ENCODE measurements around the gene TRIM14.
"Not testable (repeated sequence)": the region's sequence is repeated elsewhere in the genome, so short reads cannot be mapped to it uniquely, and the experiment has no call there.

The TRIM14 gene

DNA sequence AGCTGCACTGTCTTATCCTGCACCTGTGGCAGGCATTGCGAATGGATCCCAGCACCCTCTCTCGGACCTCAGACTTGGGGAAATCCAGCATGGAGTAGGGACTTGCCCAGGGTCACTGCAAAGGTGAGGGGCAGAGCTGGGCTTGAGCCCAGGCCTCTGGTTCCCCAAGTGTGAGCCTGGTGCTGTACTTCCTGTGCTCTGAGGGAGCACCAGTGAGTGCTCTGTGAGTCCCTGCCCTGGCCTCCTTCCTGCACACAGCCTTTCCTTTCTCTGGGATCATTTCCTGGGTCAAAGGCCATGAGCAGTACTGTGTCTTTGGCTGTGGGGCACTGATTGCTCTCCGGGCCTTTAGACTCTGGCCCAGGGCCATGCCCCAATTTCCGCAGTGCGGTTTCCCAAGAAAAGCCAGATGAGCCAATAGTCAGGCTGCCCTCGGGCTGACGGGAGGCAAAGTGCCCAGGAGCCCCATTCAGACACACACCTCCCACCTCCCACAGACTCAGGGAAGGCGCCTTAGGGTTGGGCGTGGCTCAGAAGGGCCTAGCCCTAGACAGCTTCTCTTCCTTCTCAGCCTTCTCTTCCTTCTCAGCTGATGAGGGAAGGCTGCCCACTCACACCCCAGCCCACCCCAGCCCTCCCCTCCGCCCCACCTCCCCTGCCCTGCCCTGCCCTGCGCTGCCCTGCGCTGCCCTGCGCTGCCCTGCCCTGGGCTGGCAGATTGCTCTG lies 23.3 kb upstream of the TRIM14 start:
- no peak for DNase-seq

DNA sequence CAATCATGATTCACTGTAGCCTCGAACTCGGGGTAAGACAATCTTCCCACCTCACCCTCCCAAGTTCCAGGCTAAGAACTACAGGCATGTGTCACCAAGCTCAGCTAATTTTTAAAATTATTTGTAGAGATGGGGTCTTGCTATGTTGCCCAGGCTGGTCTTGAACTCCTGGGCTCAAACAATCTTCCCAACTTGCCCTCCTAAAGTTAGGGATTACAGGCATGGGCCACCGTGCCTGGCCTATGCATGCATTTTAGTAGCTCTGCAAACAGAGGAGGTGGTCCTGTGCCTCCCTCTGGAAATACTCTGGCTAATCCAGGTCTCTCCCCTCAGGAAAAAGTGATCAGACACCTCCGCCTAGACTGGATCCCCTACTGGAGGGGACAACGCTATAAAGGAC lies 21.5 kb upstream of the TRIM14 start:
- DNase-seq: no peak

DNA sequence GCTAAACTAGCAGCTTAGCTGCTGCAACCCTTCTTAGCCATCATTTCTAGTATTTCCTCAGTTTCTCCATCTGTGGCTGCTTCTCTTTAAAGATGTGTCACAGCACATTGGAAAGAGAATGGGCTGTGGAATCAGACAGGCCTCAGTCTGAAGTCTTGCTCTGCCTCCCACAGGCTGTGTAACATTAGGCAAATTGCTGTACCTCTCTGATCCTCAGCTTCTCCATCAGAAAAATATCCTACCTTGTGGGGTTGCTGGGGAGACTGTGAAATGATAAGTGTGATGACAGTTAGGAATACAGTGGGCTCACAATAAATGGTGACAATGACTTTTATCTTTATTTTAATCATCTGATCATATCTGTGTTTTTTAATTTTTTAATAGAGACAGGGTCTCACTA lies 17.5 kb upstream of the TRIM14 start:
- no peak for DNase-seq

DNA sequence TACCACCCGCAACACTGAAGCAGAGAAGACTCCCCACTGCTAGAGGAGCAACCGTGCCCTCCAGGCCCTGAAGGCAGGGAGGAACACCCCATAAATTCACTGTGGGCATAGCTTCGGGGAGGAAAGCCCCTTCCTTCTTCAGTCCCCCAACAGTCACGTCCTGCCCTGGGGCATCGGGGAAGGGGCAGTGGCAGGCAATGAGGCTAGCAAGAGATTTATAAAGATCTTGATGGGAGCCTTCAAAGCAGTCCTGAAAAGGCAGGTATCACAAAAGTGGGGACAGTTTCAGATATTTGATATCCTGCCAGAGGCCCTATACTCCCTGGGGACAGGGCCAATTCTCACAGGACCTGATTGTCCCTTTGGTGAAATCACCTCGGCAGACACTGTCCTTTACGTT lies 16.9 kb upstream of the TRIM14 start:
- DNase-seq: no peak

DNA sequence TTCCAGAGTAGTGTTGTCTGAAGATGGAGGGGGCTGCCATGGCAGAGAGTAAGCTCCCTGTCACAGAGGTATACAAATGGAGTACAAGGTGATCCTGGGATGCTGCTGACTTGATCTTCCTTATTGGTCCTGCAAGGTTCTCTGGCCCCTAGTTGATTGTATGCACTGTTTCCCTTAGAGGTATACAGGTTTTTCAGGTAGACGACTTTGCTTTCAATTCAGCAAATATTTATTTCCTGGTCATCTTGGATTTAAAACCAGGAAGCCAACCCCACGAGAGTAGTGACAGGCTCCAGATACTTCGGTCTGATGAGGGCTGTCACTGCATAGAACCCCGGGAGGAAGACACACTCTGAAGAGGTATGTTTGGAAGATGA lies 16.5 kb upstream of the TRIM14 start:
- DNase-seq: no peak

DNA sequence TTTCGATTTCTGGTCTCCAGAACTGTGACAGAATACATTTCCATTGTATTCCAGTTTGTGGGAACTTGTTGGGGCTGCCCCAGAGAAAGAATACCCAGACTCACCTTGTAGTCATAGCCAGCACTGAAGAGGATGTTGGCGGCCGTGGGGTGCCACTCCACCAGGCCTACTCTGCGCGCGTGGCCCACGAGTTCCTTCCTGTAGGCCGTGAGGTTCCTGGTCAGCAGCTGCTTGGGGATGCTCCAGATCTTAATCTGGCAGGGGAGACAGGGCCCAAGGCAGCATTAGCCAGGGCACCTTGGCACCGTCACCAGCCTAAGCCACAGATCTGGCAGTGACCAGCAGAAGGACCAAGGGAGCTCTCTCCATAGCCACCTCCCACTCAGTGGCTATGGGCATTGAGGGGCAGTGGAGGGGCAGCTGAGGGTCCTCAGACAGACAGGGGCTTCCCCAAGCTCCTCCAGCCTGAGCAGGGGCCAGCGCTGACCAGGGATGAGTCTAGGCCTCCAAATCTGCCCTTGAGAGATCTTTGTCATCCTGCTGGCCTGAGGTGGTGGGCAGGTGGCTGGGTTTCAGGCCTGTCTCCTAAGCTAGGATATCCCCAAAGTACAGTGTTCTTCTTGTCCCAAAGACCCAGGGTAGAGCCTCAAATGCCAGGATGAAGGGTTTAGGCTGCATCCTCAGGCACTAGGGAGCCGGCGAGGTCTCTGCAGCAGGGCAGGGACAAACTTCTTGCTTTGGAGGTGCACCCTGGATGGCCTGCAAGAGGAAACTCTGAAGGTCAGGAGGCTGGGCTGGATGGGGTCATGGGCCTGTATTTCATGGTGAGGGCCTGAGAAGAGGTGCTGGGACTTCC lies 15.9 kb upstream of the TRIM14 start:
- DNase-seq: no peak

DNA sequence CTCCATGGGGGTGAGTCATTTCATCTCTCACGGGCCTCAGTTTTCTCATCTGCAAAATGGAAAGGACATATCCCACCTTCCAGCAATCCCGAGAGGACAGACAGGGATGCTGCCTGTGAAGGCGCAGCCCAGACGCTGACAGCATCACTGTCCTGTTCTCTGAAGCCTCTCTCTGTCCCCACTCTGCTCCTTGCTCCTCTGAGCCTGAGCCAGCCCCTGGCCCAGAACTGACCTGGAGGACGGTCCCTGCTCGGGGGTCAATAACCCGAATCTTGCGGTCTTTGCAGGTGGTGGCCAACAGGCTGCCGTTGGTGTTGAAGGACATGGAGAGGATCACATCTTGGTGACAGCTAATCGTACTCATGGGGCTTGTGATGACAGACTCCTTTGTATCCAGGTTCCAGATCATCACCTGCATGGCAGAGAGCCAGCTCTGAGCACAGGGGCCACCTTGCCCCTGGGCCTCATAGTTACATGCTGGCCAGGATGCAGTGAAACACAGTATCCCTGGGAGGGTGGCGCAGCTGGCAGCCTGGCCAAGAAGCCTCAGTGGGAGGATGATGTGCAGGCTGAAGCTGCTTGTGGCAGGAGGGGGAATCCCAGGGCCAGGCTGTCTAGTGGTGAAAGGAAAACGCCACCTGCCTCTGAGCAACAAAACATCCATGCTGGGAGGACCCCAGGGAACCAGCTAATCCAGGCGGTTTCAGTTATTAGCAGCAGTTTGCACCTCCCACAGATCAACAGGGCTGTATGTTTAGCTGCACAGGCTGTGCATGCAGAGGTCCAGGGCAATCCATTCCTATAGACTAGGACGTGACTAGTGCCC lies 14.0 kb upstream of the TRIM14 start:
- DNase-seq: no peak

DNA sequence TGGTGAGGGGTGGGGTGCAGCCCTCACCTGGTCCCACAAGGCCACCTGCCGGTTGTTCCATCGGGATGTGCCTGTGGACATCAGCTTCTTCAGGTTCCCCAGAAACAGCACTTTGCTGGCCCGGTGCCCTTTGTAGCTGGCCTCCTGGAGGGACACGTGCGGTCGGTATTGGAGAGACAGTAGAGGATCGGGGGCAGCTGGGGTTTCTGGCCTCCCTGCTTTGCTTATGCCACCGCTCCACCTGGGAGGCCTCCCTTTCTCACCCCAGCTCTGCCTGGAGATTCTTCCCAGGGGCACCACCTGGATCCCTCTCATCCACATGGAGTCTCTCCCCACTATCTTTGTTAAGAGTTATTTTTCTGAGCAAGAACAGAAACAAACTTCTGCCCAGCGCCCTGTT lies 13.1 kb upstream of the TRIM14 start:
- DNase-seq: no peak

DNA sequence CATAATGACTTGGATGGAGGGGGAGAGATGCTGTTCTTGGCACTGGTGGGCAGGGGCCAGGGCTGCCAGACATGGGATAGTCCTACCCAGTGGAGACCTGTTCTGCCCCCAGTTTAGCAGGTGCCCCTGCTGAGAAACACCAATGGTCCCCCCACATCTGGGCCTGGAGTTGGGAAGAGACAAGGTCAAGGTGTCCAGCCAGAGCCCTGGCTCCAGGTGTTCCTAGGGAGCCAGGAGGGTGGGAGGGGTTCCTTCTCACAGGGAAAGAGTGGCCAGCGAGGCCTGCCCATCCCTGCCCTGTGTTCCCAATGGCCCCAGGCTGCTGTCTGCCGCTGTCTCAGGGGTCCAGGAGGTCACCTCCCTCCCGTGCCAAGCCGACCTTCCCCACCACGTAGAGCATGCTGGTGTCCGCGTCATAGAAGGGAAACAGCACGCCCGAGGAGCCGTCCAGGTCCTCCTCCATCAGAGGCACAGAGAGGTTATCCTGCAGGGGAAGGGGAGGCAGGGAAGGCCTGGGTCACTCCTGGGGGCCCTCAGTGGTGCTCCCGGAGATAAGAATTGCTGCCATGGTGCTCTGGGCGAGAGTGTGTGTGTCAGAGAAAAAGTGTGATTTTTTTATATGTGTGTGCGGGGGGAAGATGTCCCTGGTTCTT lies 11.7 kb upstream of the TRIM14 start:
- DNase-seq: no peak

DNA sequence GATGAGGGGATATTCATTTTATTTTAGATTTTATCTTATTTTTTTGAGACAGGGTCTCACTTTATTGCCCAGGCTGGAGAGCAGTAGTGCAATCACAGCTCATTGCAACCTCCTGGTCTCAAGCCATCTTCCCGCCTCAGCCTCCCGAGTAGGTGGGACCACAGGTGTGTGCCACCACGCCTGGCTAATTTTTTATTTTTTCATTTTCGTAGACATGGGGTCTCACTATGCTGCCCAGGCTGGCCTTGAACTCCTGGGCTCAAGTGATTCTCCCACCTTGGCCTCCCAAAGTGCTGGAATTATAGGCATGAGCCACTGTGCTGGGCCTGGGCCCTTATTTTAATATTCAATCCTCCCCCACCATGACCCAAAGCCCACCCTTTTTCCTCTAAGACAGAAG lies 11.0 kb upstream of the TRIM14 start:
- DNase-seq: not testable (repeated sequence)

DNA sequence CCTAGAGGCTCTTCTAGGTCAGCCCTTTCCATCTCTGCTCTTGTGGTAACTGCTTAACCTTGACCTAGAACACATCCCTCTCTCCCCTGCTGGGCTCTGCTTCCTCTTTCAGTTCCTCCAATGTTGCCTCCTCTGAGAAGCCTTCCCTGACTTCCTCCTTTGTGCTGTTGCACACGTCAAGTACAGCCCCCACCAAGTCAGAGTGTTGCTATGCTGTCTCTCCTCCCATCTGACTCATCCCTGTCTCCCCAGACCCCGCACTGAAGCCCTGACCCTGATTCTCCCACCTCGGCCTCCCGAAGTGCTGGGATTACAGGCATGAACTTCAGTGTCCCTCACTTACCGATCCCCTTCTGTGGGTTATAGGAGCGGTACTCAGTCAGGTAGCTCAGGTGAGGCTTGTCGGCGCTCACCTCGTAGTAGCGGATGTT lies 10.4 kb upstream of the TRIM14 start:
- no peak for DNase-seq

DNA sequence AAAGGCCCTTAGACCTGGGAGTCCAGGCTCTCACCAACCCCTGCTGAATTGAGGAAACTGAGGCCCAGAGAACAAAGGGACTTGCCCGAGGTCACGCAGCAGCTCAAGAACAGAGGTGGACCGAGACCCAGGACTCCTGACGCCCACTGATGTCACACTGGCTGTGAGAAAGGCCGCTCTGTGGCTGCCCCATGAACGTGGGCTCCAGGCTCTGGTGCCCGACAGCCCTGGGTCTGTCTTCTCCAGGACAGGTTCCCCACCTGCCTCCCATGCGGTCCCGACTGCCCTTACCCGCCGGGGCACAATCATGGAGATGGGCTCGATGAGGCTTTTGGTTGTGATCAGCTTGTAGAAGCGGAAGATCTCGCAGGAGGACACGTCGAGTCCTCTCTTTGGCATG lies 9.3 kb upstream of the TRIM14 start:
- DNase-seq: no peak

DNA sequence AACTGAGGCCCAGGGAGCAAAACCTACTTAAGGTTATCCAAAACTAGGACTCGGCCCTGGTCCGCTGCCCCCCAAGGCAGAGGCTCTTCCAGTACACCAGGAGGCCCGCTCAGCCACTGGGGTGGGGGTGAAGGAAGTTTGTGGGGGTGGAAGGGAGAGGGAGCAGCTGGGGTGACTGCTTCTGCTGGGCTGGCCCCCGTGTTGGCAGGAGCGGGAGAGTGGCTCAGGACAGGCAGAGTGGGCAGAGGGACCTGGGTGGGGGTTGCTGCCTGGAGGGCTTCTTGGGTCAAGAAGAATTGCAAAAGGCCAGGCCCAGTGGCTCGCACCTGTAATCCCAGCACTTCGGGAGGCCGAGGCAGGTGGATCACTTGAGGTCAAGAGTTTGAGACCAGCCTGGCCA lies 8.2 kb upstream of the TRIM14 start:
- DNase-seq: no peak

DNA sequence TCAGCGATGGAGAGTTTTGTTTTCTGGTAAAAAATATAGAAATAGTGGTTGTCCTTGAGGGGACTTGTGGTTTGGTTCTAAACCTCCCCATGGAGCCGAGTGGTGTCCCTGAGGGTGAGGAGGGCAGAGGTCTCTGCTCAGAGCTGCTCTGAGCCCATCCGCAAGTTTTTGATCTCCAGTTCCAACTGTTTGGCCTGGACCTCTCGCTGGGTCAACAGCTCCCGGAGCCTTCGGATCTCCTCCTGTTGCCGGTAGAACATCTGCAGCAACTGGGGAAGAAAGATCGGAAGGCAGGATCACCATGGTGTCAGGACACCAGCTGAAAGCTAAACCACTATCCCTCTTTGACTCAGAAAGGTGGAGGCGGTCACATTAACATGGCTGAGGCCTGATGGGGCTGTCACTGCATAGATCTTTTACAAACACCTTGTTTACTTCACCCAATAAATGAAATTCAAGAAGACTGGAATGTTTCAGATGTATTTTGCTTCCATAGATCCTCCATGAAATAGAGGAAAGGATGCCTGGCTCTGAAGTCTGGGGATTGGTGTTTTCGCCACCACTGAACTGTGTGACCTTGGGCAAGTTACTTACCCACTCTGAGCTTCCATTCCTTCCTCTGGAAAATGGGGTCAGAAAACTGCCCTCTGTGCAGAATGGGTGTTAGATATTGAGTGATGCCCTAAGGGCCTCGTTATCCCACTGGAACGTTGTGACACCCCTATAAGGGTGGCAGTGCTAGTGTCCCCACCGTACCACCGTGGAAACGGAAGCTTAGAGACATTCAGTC lies 5.8 kb upstream of the TRIM14 start:
- DNase-seq: no peak

DNA sequence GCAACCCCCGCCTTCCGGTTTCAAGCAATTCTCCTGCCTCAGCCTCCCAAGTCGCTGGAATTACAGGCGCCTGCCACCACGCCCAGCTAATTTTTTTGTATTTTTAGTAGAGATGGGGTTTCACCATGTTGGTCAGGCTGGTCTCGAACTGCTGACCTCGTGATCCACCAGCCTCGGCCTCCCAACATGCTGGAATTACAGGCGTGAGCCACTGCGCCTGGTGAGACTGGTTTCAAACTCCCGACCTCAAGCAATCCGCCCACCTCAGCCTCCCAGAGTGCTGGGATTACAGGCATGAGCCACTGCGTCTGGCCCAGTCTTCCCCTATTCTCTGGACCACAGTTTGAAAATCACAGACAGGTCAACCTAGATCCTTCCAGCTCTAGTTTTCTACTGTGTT lies 5.1 kb upstream of the TRIM14 start:
- not testable (repeated sequence) for DNase-seq

DNA sequence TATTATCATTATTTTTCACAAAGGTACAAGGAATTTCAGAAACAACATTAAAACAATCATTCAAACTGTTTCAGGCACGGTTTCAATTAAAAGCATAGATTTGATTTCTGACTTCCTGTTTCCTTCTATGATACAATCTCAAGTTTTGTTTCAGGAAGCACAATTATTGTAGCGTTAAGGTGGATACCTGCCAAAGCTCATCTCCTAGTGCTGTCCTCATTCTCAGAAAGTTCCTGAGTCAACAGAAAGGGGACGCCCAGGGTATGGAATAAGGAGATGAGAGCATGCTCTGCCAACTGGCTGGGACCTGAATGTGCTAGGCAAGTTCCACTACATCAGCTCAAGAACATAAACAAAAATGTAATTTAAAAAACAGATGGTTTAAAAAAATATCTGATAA lies 2.0 kb upstream of the TRIM14 start:
- no peak for DNase-seq

DNA sequence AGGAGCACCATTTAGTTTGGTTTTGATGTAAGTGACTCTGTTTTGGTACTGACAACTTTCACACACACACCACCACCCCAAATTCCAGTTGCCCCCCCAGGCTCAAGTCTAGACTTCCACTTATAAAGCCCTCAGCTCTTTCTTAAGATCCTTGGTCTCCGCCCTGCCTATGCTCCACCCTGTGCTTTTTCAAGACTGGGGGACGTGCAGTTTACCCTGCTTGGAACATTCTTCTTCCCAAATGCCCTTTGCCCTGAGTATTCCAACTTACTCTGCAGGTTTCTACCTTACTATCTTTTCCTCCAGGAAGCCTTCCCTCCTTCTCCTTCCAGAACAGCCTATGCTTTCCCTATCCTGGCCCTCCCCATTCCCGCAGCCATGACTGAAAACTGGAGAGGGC lies 1.5 kb upstream of the TRIM14 start:
- DNase-seq: no peak

DNA sequence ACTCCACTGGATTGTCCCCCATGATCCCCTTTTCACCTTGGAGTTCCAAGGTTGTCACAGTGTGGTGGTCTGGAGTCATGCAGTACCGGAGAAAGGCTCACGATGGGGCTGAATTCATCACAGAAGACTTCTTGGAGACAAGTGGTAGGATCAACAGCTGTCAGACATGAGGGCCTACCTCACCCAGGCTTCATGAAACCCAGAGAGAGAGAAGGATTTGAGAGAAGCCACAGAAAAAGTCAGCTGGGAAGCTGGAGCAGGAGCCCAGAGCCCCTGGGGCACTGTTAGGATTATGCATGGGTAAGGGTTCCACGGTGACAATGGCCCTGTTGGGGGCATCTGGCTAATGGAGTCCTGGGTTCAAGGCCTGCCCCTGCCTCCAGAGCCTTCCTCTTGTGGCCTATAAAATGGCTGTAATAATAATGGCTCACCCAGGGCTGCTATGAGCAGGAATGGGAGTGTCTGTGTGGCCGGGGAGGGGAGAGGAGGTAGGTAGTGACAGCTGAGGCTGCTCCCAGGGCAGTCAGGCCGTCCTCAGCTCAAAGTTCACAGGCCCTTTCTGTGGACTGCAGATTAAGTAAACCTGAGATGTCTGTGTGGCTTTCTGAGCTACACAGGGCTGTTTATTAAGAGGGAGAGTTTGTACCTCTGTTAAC lies 910 bp downstream of the TRIM14 start:
- DNase-seq: no peak

DNA sequence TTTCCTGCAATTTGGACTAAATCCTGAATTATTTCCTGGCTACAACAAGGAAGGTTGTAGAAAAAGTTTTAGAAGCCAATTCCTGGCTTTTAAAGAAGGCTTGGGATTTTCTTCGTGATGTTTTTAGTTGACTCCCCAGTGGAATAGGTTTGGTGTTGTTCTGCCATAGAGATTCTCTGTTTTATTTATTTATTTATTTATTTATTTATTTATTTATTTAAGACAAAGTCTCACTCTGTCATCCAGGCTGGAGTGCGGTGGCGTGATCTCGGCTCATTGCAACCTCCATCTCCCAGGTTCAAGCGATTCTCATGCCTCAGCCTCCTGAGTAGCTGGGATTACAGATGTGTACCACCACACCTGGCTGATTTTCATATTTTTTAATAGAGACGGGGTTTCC lies 1.9 kb downstream of the TRIM14 start:
- DNase-seq: not testable (repeated sequence)

DNA sequence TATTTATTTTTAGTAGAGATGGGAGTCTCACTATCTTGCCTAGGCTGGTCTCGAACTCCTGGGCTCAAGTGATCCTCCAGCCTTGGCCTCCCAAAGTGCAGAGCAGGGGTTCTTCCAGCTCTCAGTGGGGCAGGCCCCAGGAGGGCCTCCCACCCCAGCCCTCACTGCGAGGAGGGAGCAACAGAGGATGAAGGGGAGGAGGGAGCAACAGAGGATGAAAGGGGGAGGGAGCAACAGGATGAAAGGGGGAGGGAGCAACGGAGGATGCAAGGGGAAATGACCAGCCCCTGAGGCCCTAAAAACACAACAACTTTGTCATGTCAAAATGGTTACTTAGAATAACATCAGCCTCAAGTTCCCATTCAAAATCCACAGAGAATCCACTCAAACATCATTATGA lies 10.0 kb downstream of the TRIM14 start:
- DNase-seq: no peak

DNA sequence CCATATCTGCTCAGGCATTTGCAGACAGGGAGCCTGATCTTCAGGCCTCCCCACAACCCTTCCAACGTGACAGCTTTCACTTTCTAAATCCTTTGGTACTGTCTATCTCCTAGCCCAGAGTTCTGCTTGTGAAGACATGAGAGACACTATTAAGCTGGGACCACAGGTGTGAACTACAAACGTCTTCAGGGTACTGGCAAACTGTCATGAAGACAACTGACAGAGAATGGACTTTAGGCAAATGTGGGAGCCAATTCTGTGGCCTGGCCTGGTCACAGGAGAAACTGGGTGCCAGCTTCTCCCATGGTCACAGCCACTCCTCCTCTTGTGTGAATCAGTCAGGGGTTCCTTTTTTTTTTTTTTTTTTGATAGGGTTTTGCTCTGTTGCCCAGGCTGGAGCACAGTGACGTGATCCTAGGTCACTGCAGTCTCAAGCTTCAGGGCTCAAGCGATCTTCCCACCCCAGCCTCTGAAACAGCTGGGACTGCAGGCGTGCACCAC lies 10.4 kb downstream of the TRIM14 start:
- no peak for DNase-seq

Measured in cortex of kidney (tissue), 1 donor.